ENCODE measurements around the gene VCL.

The VCL gene

DNA sequence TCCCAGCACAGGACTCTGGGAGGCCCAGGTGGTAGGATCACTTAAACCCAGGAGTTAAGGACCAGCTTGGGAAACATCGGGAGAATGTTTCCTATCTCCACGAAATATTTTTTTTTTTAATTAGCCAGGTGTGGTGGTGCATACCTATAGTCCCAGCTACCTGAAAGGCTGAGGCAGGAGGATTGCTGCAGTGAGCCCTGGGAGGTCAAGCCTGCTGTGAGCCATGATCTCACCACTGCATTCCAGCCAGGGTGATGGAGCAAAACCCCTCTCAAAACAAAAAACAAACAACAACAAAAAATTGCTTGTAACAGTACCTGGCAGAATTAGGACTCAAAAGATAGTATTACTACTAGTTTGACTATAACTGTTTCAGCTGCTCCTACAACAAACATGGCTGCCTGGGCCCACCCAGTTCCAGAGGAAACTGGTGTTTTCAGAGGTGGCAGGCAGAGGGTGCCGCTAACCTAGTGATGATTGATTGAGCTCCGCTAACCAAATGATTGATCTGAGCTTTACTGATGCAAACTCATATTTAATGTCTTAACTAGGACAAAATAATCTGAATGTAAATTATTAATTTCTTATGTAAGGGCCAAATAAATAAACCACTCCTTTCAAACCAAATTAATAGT, 95.7 kb downstream of the VCL start:
- TF ChIP-seq POLR2A (IDR thresholded peaks at IDR 0.05; ENCODE audit: extremely low read depth, insufficient read length) (no peak), MYC (IDR thresholded peaks at IDR 0.05; ENCODE audit: low read depth, low read length) (no peak)
- TF ChIP-seq, protein P1, sequence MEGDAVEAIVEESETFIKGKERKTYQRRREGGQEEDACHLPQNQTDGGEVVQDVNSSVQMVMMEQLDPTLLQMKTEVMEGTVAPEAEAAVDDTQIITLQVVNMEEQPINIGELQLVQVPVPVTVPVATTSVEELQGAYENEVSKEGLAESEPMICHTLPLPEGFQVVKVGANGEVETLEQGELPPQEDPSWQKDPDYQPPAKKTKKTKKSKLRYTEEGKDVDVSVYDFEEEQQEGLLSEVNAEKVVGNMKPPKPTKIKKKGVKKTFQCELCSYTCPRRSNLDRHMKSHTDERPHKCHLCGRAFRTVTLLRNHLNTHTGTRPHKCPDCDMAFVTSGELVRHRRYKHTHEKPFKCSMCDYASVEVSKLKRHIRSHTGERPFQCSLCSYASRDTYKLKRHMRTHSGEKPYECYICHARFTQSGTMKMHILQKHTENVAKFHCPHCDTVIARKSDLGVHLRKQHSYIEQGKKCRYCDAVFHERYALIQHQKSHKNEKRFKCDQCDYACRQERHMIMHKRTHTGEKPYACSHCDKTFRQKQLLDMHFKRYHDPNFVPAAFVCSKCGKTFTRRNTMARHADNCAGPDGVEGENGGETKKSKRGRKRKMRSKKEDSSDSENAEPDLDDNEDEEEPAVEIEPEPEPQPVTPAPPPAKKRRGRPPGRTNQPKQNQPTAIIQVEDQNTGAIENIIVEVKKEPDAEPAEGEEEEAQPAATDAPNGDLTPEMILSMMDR (IDR thresholded peaks at IDR 0.05; ENCODE audit: low read depth, low read length) = no peak
- TF ChIP-seq, protein P2, sequence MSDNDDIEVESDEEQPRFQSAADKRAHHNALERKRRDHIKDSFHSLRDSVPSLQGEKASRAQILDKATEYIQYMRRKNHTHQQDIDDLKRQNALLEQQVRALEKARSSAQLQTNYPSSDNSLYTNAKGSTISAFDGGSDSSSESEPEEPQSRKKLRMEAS (IDR thresholded peaks at IDR 0.05; ENCODE audit: low read depth, low read length) = no peak
- DNase-seq (ENCODE audit: low read depth) = peak; percentile 15
- H3K4me3 ChIP-seq (ENCODE audit: low read depth, low read length) = no peak overlapping the region

GRCh38 chr10:74094231-74094630, 96.3 kb downstream of the VCL start:
- H3K4me3 ChIP-seq (ENCODE audit: low read depth, low read length) = no peak overlapping the region
- TF ChIP-seq, protein P2 (IDR thresholded peaks at IDR 0.05; ENCODE audit: low read depth, low read length) = no peak
- TF ChIP-seq POLR2A (IDR thresholded peaks at IDR 0.05; ENCODE audit: extremely low read depth, insufficient read length) (no peak), MYC (IDR thresholded peaks at IDR 0.05; ENCODE audit: low read depth, low read length) (no peak)
- TF ChIP-seq, protein P1 (IDR thresholded peaks at IDR 0.05; ENCODE audit: low read depth, low read length) = no peak
- no peak for DNase-seq (ENCODE audit: low read depth)

- no peak for TF ChIP-seq MYC (IDR thresholded peaks at IDR 0.05; ENCODE audit: low read depth, low read length)
- TF ChIP-seq, protein P1 (IDR thresholded peaks at IDR 0.05; ENCODE audit: low read depth, low read length) = no peak
- no peak for TF ChIP-seq POLR2A (IDR thresholded peaks at IDR 0.05; ENCODE audit: extremely low read depth, insufficient read length)
- TF ChIP-seq, protein P2 (IDR thresholded peaks at IDR 0.05; ENCODE audit: low read depth, low read length) = no peak
- DNase-seq (ENCODE audit: low read depth) = peak; percentile 78
- no peak overlapping the region for H3K4me3 ChIP-seq (ENCODE audit: low read depth, low read length)
Observed at GRCh38 chr10:74096777-74097176, 98.9 kb downstream of the VCL start.

GRCh38 chr10:74097776-74098175, 99.9 kb downstream of the VCL start:
- DNase-seq (ENCODE audit: low read depth) = no peak
- H3K4me3 ChIP-seq (ENCODE audit: low read depth, low read length) = no peak overlapping the region
- TF ChIP-seq POLR2A (IDR thresholded peaks at IDR 0.05; ENCODE audit: extremely low read depth, insufficient read length) = no peak
- TF ChIP-seq, protein P2 (IDR thresholded peaks at IDR 0.05; ENCODE audit: low read depth, low read length) = no peak
- TF ChIP-seq, protein P1 (IDR thresholded peaks at IDR 0.05; ENCODE audit: low read depth, low read length) = no peak
- no peak for TF ChIP-seq MYC (IDR thresholded peaks at IDR 0.05; ENCODE audit: low read depth, low read length)

GRCh38 chr10:74099420-74099819, 101.5 kb downstream of the VCL start:
- TF ChIP-seq POLR2A (IDR thresholded peaks at IDR 0.05; ENCODE audit: extremely low read depth, insufficient read length) (no peak), MYC (IDR thresholded peaks at IDR 0.05; ENCODE audit: low read depth, low read length) (no peak)
- TF ChIP-seq, protein P2 (IDR thresholded peaks at IDR 0.05; ENCODE audit: low read depth, low read length) = no peak
- no peak overlapping the region for H3K4me3 ChIP-seq (ENCODE audit: low read depth, low read length)
- DNase-seq (ENCODE audit: low read depth) = no peak

DNA sequence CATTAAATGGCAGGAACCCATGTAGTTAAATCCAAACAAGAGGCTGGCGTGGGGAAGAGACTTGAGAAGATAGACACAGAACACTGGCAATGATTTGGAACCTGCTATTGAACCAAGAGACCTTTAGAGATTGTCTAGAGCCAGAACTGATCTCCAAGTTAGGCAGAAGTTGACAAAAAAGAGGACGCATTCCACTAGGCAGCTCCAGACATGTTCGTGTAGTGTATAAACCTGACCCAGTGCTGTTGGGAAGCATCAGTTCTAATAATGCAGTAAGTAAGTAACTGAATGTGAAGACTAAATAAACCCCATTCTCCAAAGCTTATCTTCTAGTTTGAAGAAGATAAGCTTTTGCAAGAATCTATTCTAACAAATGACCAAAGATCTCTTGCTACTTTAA, 101.9 kb downstream of the VCL start:
- no peak for DNase-seq (ENCODE audit: low read depth)

More for the DNA sequence above, 101.9 kb downstream of the VCL start:
- no peak overlapping the region for H3K4me3 ChIP-seq (ENCODE audit: low read depth, low read length)
- TF ChIP-seq, protein P2 (IDR thresholded peaks at IDR 0.05; ENCODE audit: low read depth, low read length) = no peak
- TF ChIP-seq POLR2A (IDR thresholded peaks at IDR 0.05; ENCODE audit: extremely low read depth, insufficient read length) = no peak
